IMR-90 (cell line): ENCODE measurements around the gene PCSK6. TPM values are rescaled to one million over a fixed set of nuclear protein-coding genes. Genes with fewer than 3 reads are reported as not detected.

Experiments
- ATAC-seq: fragments of 200-7000 bp; cut with Tn5 transposase; 2 replicates; pipeline ENCODE4 v1.9.1; 2020; ENCODE audit warnings: low read depth, mild to moderate bottlenecking, moderate library complexity
- BruUV-seq: library from RNA; stranded (reverse); fragments of 400-500 nt; replicated peaks from 2 replicates; lab custom pipeline; 2021; lab: Mats Ljungman, UMichigan
- CTCF ChIA-PET: fragments of 300-600 bp; formaldehyde crosslinking; extraction: SDS; loops from one replicate; lab custom pipeline; 2021; ENCODE audit warnings: antibody characterized with exemption; lab: Yijun Ruan, JAX
- POLR2A ChIA-PET: fragments of 300-600 bp; sonication (Branson Sonifier 250); formaldehyde crosslinking; loops from one replicate; lab custom pipeline; 2022; ENCODE audit warnings: antibody characterized with exemption; ENCODE audit not compliant: unreplicated experiment; lab: Charles Lee
- DNase-seq: peaks from one replicate; pipeline ENCODE4 v3.0.0; 2013
- H2AFZ ChIP-seq: replicated peaks from 2 replicates; pipeline ENCODE3; 2013; ENCODE audit warnings: low read length, mild to moderate bottlenecking; ENCODE audit not compliant: poor library complexity
- H2AK5ac ChIP-seq: 2 replicates; pipeline ENCODE4 v1.6.1; 2013; ENCODE audit warnings: low read depth, low read length, inconsistent platforms
- H2AK9ac ChIP-seq: replicated peaks from 2 replicates; pipeline ENCODE3; 2013; ENCODE audit warnings: mild to moderate bottlenecking, low read depth, low read length, moderate library complexity; ENCODE audit not compliant: poor library complexity
- H2BK120ac ChIP-seq: 2 replicates; pipeline ENCODE4 v1.6.1; 2013; ENCODE audit warnings: low read depth, low read length, inconsistent platforms
- H2BK15ac ChIP-seq: 3 replicates; pipeline ENCODE4 v1.6.1; 2013; ENCODE audit warnings: low read depth, low read length, inconsistent platforms
- H2BK20ac ChIP-seq: 2 replicates; pipeline ENCODE4 v1.6.1; 2013; ENCODE audit warnings: low read depth, mild to moderate bottlenecking, inconsistent platforms, low read length, moderate library complexity
- H2BK5ac ChIP-seq: 2 replicates; pipeline ENCODE4 v1.6.1; 2013; ENCODE audit warnings: mild to moderate bottlenecking, low read depth, low read length, inconsistent platforms; ENCODE audit not compliant: poor library complexity, severe bottlenecking
- H3K14ac ChIP-seq: replicated peaks from 2 replicates; pipeline ENCODE4 v1.6.1; 2013; ENCODE audit warnings: low read depth, low read length, inconsistent platforms
- H3K18ac ChIP-seq: 2 replicates; pipeline ENCODE4 v1.6.1; 2013; ENCODE audit warnings: low read depth, low read length, control low read depth
- H3K23ac ChIP-seq: 2 replicates; pipeline ENCODE4 v1.6.1; 2013; ENCODE audit warnings: low read depth, low read length, inconsistent platforms
- H3K27ac ChIP-seq: 2 replicates; pipeline ENCODE4 v1.5.1; 2013; ENCODE audit warnings: mild to moderate bottlenecking, control low read depth, low read length; ENCODE audit not compliant: insufficient read depth
- H3K27me3 ChIP-seq: 2 replicates; pipeline ENCODE4 v1.6.1; 2013; ENCODE audit warnings: low read length; ENCODE audit not compliant: control insufficient read depth, insufficient read depth
- H3K36me3 ChIP-seq: 2 replicates; pipeline ENCODE4 v1.6.1; 2013; ENCODE audit warnings: low read length, mixed read lengths; ENCODE audit not compliant: control insufficient read depth, insufficient read depth
- H3K4ac ChIP-seq: 2 replicates; pipeline ENCODE4 v1.6.1; 2013; ENCODE audit warnings: low read depth, low read length, inconsistent platforms
- H3K4me1 ChIP-seq: 2 replicates; pipeline ENCODE4 v1.6.1; 2013; ENCODE audit warnings: low read length, mixed read lengths; ENCODE audit not compliant: control insufficient read depth, insufficient read depth
- H3K4me2 ChIP-seq: 2 replicates; pipeline ENCODE4 v1.6.1; 2013; ENCODE audit warnings: low read depth, mild to moderate bottlenecking, control low read depth, low read length, moderate library complexity
- H3K4me3 ChIP-seq: 2 replicates; pipeline ENCODE4 v1.5.1; 2013; ENCODE audit warnings: low read depth, mild to moderate bottlenecking, control low read depth, low read length, moderate library complexity; ENCODE audit not compliant: insufficient read depth
- H3K56ac ChIP-seq: 2 replicates; pipeline ENCODE4 v1.6.1; 2013; ENCODE audit warnings: low read length, inconsistent platforms; ENCODE audit not compliant: insufficient read depth; ENCODE audit errors: extremely low read depth
- H3K79me1 ChIP-seq, 2 experiments: 2 replicates each; pipeline ENCODE4 v1.6.1; 2013; ENCODE audit warnings: low read length in 2 of 2, inconsistent platforms in 1 of 2, low read depth in 1 of 2
- H3K9ac ChIP-seq: 2 replicates; pipeline ENCODE4 v1.6.1; 2013; ENCODE audit warnings: low read depth, low read length, control low read depth
- H3K9me1 ChIP-seq: 2 replicates; pipeline ENCODE4 v1.6.1; 2013; ENCODE audit warnings: low read length, inconsistent platforms; ENCODE audit not compliant: insufficient read depth
- H3K9me3 ChIP-seq: 2 replicates; pipeline ENCODE4 v1.6.1; 2013; ENCODE audit warnings: low read length; ENCODE audit not compliant: control insufficient read depth, insufficient read depth
- H4K20me1 ChIP-seq: 2 replicates; pipeline ENCODE4 v1.6.1; 2013; ENCODE audit warnings: low read length, inconsistent platforms; ENCODE audit not compliant: insufficient read depth
- H4K5ac ChIP-seq: 2 replicates; pipeline ENCODE4 v1.6.1; 2013; ENCODE audit warnings: mild to moderate bottlenecking, low read depth, low read length, control low read depth
- H4K8ac ChIP-seq, 2 experiments: 2 replicates each; pipeline ENCODE4 v1.6.1; 2013; ENCODE audit warnings: low read depth in 2 of 2, low read length in 2 of 2, control low read depth in 1 of 2, inconsistent platforms in 1 of 2
- H4K91ac ChIP-seq: 2 replicates; pipeline ENCODE4 v1.6.1; 2013; ENCODE audit warnings: low read depth, low read length, inconsistent platforms; ENCODE audit not compliant: insufficient read depth
- MXI1 ChIP-seq: IDR thresholded peaks from 2 replicates; pipeline ENCODE4 v1.6.1; 2012; ENCODE audit warnings: low read depth, mild to moderate bottlenecking, low read length, moderate library complexity, borderline replicate concordance
- NFE2L2 ChIP-seq: fragments of 150-350 bp; IDR thresholded peaks from 2 replicates; pipeline ENCODE4 v1.6.1; 2016; ENCODE audit warnings: low read depth, mild to moderate bottlenecking, low read length
- RAD21 ChIP-seq: IDR thresholded peaks from 2 replicates; pipeline ENCODE4 v1.6.1; 2012; ENCODE audit warnings: low read length, improper control_type of control experiment
- SMC3 ChIP-seq: fragments of 150-350 bp; IDR thresholded peaks from 2 replicates; pipeline ENCODE4 v1.6.1; 2016; ENCODE audit warnings: low read depth, mild to moderate bottlenecking, antibody characterized with exemption, low read length, moderate library complexity
- WGBS, 2 experiments: methylation state at CpG; one replicate each; pipeline versions ENCODE4 v1.1.5 to v1.1.7; 2013; ENCODE audit warnings: missing lambda C conversion rate in 2 of 2; ENCODE audit not compliant: insufficient read length in 1 of 2; ENCODE audit errors: extremely low coverage in 2 of 2; 5-methylcytosine and 5-hydroxymethylcytosine counted together
- dilution Hi-C: fragments of 300-500 bp; cut with HindIII; formaldehyde crosslinking; loops from one replicate; pipeline ENCODE4 v1.14.3; 2018; ENCODE audit warnings: low sequenced_read_pairs; ENCODE audit not compliant: unreplicated experiment
- in situ Hi-C: fragments of 300-500 bp; cut with MboI; formaldehyde crosslinking; loops from 3 replicates; pipeline ENCODE4 v1.14.3; 2019; ENCODE audit warnings: low sequenced_read_pairs, inconsistent platforms, mixed read lengths
- intact Hi-C: fragments of 100-400 bp; cut with micrococcal nuclease; formaldehyde crosslinking; loops from 2 replicates; pipeline ENCODE4 v1.10.0; 2022
- polyA plus RNA-seq, 3 experiments: library from polyadenylated mRNA; depleted of rRNA; stranded (reverse); fragments of >200 nt; gene quantifications; 2 replicates each; pipeline ENCODE4 v1.2.3, GENCODE V29; 2012; ENCODE audit warnings: low replicate concordance in 1 of 3
- total RNA-seq: library from RNA; depleted of rRNA; stranded (reverse); fragments of >200 nt; gene quantifications from 2 replicates; pipeline ENCODE4 v1.2.3, GENCODE V29; 2012
- TF ChIP-seq, protein P1 (sequence below): conservative IDR thresholded peaks from 2 replicates; pipeline ENCODE4 v1.5.1; 2012; ENCODE audit warnings: mild to moderate bottlenecking, low read depth, low read length, improper control_type of control experiment
- TF ChIP-seq, protein P2 (sequence below): fragments of 150-350 bp; IDR thresholded peaks from 2 replicates; pipeline ENCODE4 v1.6.1; 2016; ENCODE audit warnings: low read depth, mild to moderate bottlenecking, low read length, moderate library complexity, borderline replicate concordance

Gene PCSK6
- total and polyA plus RNA-seq, 2 of the 4 experiments (the other 2 are of a cell fraction), result not detected

DNA sequence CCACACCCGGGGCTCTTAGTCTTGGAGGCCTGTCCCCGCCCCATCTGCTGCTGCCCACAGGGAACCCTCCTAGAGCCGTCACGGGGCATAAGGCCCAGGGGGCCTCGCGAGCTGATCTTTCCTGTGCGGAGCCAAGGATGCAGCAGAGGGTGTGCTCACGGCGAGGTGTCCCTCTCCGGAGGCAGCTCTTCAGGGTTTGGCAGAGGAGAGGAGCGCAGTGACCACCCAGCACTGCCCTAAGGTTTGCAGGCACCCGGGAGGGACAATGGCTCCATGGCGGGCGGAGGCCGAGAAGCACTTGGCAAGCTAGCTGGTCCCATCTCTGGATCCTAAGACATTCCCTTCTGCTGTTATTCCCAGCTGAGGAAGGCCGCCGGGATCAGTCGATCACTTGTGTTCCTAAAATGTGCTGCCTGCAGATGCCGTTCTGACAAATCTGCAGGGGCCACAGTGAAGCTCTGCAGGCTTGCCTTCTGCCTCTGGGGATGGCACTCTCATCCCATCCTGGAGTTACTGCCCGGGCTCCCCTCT lies 47.4 kb upstream of the PCSK6 start:
- no peak overlapping the region for H3K9ac ChIP-seq
- no peak overlapping the region for H3K4me2 ChIP-seq
- no peak overlapping the region for H2BK120ac ChIP-seq
- no peak overlapping the region for H3K4me3 ChIP-seq
- no peak overlapping the region for H3K56ac ChIP-seq
- no peaks in the 10 kb centered on the region for H4K20me1 ChIP-seq
- no peak overlapping the region for H4K91ac ChIP-seq
- H3K4me1 ChIP-seq, result no peaks in the 10 kb centered on the region
- H4K8ac ChIP-seq, result no peak overlapping the region
- no peaks in the 10 kb centered on the region for H3K36me3 ChIP-seq
- no peak overlapping the region for H3K23ac ChIP-seq
- intact Hi-C loops (no loop called here), dilution Hi-C loops (no loop called here), in situ Hi-C loops (no loop called here)
- no peaks in the 10 kb centered on the region for H3K79me1 ChIP-seq
- H4K5ac ChIP-seq, result no peak overlapping the region
- ChIA-PET POLR2A (no interaction called here), CTCF (no interaction called here)
- WGBS, 2 experiments, result 79% methylated on average over 14 of the region's 20 CpGs; no CpG with 5 or more reads in 1 of the 2 experiments
- TF ChIP-seq, protein P1, sequence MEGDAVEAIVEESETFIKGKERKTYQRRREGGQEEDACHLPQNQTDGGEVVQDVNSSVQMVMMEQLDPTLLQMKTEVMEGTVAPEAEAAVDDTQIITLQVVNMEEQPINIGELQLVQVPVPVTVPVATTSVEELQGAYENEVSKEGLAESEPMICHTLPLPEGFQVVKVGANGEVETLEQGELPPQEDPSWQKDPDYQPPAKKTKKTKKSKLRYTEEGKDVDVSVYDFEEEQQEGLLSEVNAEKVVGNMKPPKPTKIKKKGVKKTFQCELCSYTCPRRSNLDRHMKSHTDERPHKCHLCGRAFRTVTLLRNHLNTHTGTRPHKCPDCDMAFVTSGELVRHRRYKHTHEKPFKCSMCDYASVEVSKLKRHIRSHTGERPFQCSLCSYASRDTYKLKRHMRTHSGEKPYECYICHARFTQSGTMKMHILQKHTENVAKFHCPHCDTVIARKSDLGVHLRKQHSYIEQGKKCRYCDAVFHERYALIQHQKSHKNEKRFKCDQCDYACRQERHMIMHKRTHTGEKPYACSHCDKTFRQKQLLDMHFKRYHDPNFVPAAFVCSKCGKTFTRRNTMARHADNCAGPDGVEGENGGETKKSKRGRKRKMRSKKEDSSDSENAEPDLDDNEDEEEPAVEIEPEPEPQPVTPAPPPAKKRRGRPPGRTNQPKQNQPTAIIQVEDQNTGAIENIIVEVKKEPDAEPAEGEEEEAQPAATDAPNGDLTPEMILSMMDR, result no peak
- no peak for TF ChIP-seq MXI1
- no peak for TF ChIP-seq SMC3
- no peak for TF ChIP-seq NFE2L2
- TF ChIP-seq, protein P2, sequence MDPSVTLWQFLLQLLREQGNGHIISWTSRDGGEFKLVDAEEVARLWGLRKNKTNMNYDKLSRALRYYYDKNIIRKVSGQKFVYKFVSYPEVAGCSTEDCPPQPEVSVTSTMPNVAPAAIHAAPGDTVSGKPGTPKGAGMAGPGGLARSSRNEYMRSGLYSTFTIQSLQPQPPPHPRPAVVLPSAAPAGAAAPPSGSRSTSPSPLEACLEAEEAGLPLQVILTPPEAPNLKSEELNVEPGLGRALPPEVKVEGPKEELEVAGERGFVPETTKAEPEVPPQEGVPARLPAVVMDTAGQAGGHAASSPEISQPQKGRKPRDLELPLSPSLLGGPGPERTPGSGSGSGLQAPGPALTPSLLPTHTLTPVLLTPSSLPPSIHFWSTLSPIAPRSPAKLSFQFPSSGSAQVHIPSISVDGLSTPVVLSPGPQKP, result no peak
- no peak for TF ChIP-seq RAD21
- BruUV-seq, result no TSS peak
- no peak overlapping the region for H2BK15ac ChIP-seq
- ATAC-seq (no peak), DNase-seq (no peak)
- H2AK5ac ChIP-seq, result no peak overlapping the region
- H3K9me3 ChIP-seq, result peaks cover 5% of the 10 kb centered on the region
- H2AK9ac ChIP-seq, result no peak overlapping the region
- no peak overlapping the region for H2AFZ ChIP-seq
- H3K27ac ChIP-seq, result no peak overlapping the region
- H2BK20ac ChIP-seq, result no peak overlapping the region
- peaks cover 16% of the 10 kb centered on the region for H3K27me3 ChIP-seq
- H2BK5ac ChIP-seq, result no peak overlapping the region
- H3K14ac ChIP-seq, result no peak overlapping the region
- no peaks in the 10 kb centered on the region for H3K9me1 ChIP-seq
- H3K18ac ChIP-seq, result no peak overlapping the region
- H3K4ac ChIP-seq, result no peak overlapping the region
